ENCODE measurements around the gene FBXL22.
"Not testable (repeated sequence)": the region's sequence is repeated elsewhere in the genome, so short reads cannot be mapped to it uniquely, and the experiment has no call there.

Gene FBXL22

GRCh38 chr15:63595065-63595464 lies 2.1 kb upstream of the FBXL22 start:
- DNase-seq, result no peak

- no peak for DNase-seq
Measured at GRCh38 chr15:63595688-63596087, 1.5 kb upstream of the FBXL22 start.

GRCh38 chr15:63596676-63597037 lies 530 bp upstream of the FBXL22 start:
- DNase-seq, result no peak

GRCh38 chr15:63597821-63598220 lies 634 bp downstream of the FBXL22 start:
- DNase-seq, result no peak

GRCh38 chr15:63598473-63599400 lies 1.6 kb downstream of the FBXL22 start:
- DNase-seq, result no peak

DNA sequence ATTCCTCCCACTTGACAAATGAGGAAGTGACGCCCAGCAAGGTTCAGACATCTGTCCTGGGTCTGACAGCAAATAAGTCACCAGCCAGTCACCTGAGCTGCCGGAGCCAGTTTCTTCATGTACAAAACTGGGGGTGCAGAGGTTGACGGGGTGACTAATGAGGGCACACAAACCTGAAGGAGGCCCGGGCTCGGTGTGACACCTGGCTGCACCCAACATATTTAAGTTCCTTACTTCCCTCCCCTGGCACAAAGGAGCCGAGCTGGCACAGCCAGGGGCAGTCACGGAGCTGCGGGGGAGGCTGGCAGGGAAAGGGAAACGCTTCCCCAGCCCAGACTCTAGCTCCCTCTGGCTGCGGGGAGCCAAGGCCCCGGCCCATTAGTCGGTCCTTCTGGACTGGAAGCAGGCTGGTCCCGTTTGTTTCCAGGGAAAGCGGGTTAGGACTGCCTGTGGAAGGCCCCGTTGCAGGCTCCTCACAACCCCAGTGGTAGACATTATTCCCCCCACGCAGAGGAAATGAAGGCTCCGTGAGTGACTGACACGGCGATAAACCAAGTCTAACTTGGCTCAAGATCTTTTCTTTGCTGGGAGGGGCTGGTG lies 2.3 kb downstream of the FBXL22 start:
- peak; percentile 39 to 64 for DNase-seq

DNA sequence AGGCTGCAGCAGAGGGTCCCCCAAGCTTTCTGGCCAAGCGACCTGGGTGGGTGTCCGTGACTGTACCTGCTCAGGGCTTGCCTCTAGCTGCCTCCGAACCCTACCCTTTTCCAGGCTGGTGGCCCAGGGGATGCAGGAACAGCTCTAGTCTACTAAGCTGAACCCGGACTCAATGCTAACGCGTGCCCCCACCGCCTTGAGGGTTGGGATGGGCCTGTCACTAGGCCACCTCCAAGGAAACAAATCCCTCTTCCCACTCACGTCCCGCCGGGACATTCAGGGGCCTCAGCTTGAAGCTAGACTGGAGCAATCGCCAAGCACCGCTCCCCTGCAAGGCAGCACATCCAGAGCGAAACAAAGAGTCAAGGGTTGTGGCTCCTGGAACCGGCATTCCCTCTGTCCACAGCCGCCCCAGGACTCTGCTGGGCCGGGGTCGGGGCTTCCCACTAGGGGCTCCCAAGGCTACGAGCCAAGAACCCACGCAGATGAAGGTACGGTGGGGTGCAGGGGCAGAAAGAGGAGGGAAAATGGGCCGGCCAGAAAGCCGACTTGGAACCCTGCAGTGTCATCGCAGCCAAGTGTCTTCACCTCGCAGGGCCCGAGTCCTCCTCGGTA lies 2.9 kb downstream of the FBXL22 start:
- DNase-seq, result no peak

- peak; percentile 90 for DNase-seq
Measured at GRCh38 chr15:63600616-63601025, 3.4 kb downstream of the FBXL22 start.

GRCh38 chr15:63601026-63601703 lies 4.0 kb downstream of the FBXL22 start:
- peak; percentile 33 to 53 for DNase-seq

GRCh38 chr15:63601704-63602185 lies 4.6 kb downstream of the FBXL22 start:
- DNase-seq, result no peak

GRCh38 chr15:63602595-63602994 lies 5.4 kb downstream of the FBXL22 start:
- DNase-seq, result no peak

GRCh38 chr15:63603516-63603915 lies 6.3 kb downstream of the FBXL22 start:
- DNase-seq, result no peak

DNA sequence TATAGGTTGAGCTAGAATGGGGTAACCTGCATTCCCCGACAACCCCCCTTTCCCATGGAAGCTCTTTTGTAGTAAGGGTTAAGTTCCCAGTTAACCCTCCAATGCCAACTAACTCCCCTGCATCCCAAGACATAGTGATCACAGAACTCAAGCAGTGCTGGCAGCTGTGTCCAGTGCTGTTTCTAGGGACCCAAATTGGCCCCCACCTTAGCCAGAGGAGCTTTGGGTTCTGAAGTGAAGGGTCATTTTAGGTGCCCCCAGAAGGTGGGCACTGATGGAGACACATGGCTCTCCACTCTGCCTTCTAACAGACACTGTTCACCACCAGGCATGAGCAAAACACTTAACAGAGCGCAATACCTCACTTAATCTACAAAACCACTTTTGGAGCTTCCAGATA lies 7.1 kb downstream of the FBXL22 start:
- DNase-seq, result no peak

GRCh38 chr15:63605036-63605435 lies 7.8 kb downstream of the FBXL22 start:
- DNase-seq, result no peak

DNA sequence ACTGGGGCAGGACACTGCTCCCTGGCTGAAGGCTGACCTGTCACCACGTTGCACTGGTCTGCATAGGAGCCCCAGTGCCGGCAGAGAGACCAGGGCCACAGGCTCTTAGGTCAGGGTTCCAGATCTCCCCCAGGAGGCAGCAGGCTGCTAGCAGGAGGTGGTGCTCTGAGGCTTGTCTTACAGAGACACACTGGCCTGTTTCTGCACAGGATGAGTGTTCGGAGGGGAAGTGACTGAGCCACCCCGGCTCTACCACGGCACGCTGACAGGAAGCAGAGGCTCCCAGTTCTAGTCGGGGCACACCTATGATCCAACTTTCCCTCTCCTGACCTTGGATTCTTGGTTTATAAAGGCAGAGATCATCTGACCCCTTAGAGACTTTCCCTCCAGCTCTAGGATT lies 8.6 kb downstream of the FBXL22 start:
- peak; percentile 49 to 55 for DNase-seq

DNA sequence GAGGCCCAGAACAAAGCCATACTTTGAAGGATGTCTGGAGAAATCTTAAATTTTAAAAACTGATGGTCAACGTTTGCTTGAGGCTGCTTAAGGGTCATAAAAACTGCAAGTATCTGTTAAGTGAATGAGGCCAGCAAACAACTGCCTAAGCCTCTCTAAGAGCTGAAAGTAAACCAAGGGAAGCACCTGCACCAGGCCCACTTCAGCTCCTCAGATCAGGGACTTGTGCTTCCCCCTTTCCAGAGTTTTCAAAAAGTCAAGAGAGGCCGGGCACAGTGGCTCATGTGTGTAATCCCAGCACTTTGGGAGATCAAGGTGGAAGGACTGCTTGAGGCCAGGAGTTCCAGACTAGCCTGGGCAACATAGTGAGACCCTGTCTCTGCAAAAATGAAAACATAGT lies 9.1 kb downstream of the FBXL22 start:
- no peak for DNase-seq

DNA sequence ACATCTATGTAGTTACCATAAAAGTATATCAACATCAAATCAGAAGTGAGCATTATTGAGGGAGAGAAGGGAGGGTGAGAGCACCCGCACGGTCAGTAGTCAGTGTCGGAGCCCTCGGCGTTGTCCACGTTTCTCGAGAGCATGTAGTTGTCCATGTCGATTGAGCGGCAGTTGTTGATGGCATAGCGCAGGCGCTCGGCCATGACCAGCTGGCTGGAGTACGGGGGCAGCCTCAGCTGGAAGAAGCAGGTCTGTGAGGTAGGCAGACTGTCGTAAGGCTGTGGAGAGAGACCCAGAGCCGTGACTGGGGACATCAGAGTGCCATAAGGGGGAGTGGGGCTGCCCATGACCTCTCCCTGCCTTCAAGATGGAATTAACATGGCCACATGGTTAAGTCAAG lies 11.8 kb downstream of the FBXL22 start:
- DNase-seq, result no peak

GRCh38 chr15:63609448-63609847 lies 12.3 kb downstream of the FBXL22 start:
- no peak for DNase-seq

DNA sequence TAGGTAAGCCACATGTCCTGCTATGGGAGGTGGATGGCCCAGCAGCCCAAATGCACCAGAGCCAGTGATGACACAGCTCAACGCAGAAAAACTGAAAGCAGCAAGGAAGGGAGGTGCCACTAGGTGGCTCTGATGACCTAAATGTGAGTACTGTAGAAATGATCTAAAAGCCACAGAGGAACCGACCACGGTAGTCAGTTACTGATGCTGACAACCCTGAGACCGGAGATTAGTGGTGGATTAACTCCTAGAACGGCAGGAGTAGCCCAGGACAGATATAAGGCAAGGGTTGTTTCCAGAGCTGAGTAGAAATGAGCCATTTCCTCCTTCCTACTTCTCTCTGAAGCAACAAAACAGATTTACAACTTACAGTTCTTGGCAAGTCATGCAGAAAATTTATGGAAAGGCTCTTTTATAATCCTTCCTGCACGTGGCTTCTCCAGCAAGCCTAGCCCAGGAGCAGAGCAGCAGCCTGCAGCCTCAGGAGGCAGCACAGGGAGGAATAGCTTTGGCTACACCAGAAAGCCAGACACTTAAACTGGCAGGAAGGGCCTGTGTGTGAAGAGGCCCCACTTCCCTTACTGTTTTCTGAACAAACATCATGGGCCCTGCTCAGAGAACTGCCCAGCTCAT lies 13.1 kb downstream of the FBXL22 start:
- peak; percentile 81 to 84 for DNase-seq

DNA sequence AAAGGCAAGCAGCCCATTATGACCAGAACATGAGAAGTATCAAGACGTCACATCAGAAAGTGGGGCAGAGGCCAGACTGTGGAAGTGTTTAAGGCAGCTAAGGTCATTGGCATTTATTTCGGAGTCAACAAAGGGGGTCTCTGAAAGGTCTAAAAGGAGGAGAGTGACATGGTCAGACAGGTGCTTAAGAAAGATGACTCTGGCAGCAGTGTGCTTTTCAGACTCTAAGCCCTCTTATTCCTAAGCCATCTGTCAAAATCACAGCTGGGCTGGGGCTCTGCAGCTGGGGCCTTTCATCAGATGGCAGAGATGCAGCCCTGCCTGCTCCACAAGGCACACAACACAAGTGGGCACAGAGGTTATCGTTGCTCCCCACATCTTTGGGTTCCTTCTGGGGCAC lies 14.0 kb downstream of the FBXL22 start:
- DNase-seq, result no peak

- no peak for DNase-seq
Measured at GRCh38 chr15:63612300-63612699, 15.1 kb downstream of the FBXL22 start.

DNA sequence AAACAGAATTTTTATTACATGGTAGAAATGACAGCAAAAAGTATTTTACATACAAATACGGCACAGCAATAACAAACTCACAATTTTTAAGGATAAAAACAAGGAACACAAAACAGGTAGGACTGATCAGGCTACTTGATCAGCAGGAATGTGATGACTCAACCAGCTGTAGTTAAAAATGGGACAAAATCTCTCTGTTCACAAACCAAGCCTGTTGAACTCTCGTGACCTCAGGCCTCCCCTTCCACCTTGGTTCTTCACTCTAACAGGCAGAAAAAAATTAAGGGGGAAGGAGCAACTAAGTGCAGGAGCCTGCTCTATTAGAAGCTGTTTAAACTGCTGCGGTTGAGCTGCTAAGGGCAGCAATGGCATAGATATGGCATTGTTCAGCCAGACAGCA lies 18.7 kb downstream of the FBXL22 start:
- no peak for DNase-seq

- not testable (repeated sequence) for DNase-seq
Measured at GRCh38 chr15:63617147-63617546, 20.0 kb downstream of the FBXL22 start.
